Measurements from ENCODE around the gene XPR1. TPM values are rescaled to one million over a fixed set of nuclear protein-coding genes. Genes with fewer than 3 reads are reported as not detected.
A peak's percentile ranks its signal among the peaks of the same experiment; 100 is the strongest.
"Not testable (repeated sequence)": the region's sequence is repeated elsewhere in the genome, so short reads cannot be mapped to it uniquely, and the experiment has no call there.

XPR1 gene
- total RNA-seq, 1 donor from 2014 or later: 37.9 TPM

DNA sequence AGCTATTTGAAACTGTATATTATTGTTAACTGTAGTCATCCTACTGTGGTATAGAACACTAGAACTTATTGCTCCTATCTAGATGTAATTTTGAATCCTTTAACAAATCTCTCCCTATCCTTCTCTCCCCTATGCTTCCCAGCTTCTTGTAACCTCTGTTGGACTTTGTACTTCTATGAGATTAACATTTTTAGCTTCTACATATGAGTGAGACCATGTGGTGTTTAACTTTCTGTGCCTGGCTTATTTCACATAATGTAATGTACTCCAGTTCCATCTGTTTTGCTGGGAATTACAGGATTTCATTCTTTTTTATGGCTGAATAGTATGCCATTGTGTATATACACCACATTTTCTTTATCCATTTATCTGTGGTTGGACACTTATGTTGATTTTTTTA is 216.4 kb downstream of the XPR1 start:
- H3K27me3 Mint-ChIP-seq (ENCODE audit: low read depth): no peaks in the 10 kb centered on the region
- TF ChIP-seq, protein P1, sequence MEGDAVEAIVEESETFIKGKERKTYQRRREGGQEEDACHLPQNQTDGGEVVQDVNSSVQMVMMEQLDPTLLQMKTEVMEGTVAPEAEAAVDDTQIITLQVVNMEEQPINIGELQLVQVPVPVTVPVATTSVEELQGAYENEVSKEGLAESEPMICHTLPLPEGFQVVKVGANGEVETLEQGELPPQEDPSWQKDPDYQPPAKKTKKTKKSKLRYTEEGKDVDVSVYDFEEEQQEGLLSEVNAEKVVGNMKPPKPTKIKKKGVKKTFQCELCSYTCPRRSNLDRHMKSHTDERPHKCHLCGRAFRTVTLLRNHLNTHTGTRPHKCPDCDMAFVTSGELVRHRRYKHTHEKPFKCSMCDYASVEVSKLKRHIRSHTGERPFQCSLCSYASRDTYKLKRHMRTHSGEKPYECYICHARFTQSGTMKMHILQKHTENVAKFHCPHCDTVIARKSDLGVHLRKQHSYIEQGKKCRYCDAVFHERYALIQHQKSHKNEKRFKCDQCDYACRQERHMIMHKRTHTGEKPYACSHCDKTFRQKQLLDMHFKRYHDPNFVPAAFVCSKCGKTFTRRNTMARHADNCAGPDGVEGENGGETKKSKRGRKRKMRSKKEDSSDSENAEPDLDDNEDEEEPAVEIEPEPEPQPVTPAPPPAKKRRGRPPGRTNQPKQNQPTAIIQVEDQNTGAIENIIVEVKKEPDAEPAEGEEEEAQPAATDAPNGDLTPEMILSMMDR (IDR thresholded peaks at IDR 0.05; ENCODE audit: unreplicated experiment): no peak
- peaks cover 6% of the 10 kb centered on the region for H3K36me3 Mint-ChIP-seq
- H3K4me3 Mint-ChIP-seq: no peak overlapping the region
- H3K9me3 Mint-ChIP-seq: no peaks in the 10 kb centered on the region
- peaks cover 1% of the 10 kb centered on the region for H3K4me1 Mint-ChIP-seq
- no peak for DNase-seq (ENCODE audit: low spot score in 2 of 2, unreplicated experiment in 2 of 2)
- no peak overlapping the region for H3K27ac Mint-ChIP-seq

- H3K4me1 Mint-ChIP-seq: peaks cover 11% of the 10 kb centered on the region
These were observed 217.4 kb downstream of the XPR1 start for GRCh38 chr1:180849031-180849775.

GRCh38 chr1:180851995-180852887 is 220.4 kb downstream of the XPR1 start:
- Mint-ChIP-seq H3K4me1 (peaks cover 20% of the 10 kb centered on the region), H3K9me3 (no peaks in the 10 kb centered on the region), H3K27me3 (ENCODE audit: low read depth) (no peaks in the 10 kb centered on the region), H3K27ac (no peak overlapping the region), H3K36me3 (peaks cover 6% of the 10 kb centered on the region), H3K4me3 (no peak overlapping the region)
- DNase-seq (ENCODE audit: low spot score in 2 of 2, unreplicated experiment in 2 of 2): no peak
- TF ChIP-seq, protein P1 (IDR thresholded peaks at IDR 0.05; ENCODE audit: unreplicated experiment): no peak

More at GRCh38 chr1:180849031-180849775, 217.4 kb downstream of the XPR1 start:
- Mint-ChIP-seq H3K36me3 (peaks cover 6% of the 10 kb centered on the region), H3K9me3 (no peaks in the 10 kb centered on the region), H3K27ac (no peak overlapping the region), H3K4me3 (no peak overlapping the region), H3K27me3 (ENCODE audit: low read depth) (no peaks in the 10 kb centered on the region)
- TF ChIP-seq, protein P1 (IDR thresholded peaks at IDR 0.05; ENCODE audit: unreplicated experiment): no peak
- DNase-seq (ENCODE audit: low spot score in 2 of 2, unreplicated experiment in 2 of 2): no peak

GRCh38 chr1:180854001-180854400 is 222.2 kb downstream of the XPR1 start:
- Mint-ChIP-seq H3K4me3 (peak overlapping the region; percentile 15), H3K27ac (peak overlapping the region; percentile 83), H3K36me3 (peaks cover 6% of the 10 kb centered on the region), H3K9me3 (no peaks in the 10 kb centered on the region), H3K4me1 (peaks cover 20% of the 10 kb centered on the region), H3K27me3 (ENCODE audit: low read depth) (no peaks in the 10 kb centered on the region)
- TF ChIP-seq, protein P1 (IDR thresholded peaks at IDR 0.05; ENCODE audit: unreplicated experiment): no peak
- no peak for DNase-seq (ENCODE audit: low spot score in 2 of 2, unreplicated experiment in 2 of 2)

- peaks cover 20% of the 10 kb centered on the region for H3K4me1 Mint-ChIP-seq
- TF ChIP-seq, protein P1 (IDR thresholded peaks at IDR 0.05; ENCODE audit: unreplicated experiment): no peak
- H3K27ac Mint-ChIP-seq: peak overlapping the region; percentile 83
- no peak overlapping the region for H3K4me3 Mint-ChIP-seq
- no peak for DNase-seq (ENCODE audit: low spot score in 2 of 2, unreplicated experiment in 2 of 2)
- no peaks in the 10 kb centered on the region for H3K9me3 Mint-ChIP-seq
- peaks cover 6% of the 10 kb centered on the region for H3K36me3 Mint-ChIP-seq
- no peaks in the 10 kb centered on the region for H3K27me3 Mint-ChIP-seq (ENCODE audit: low read depth)
These were observed 222.6 kb downstream of the XPR1 start for GRCh38 chr1:180854456-180854855.

- H3K4me3 Mint-ChIP-seq: not testable (repeated sequence)
- peak overlapping the region; percentile 3 for H3K27ac Mint-ChIP-seq
These were observed 226.3 kb downstream of the XPR1 start for GRCh38 chr1:180857947-180858725.

More at GRCh38 chr1:180857947-180858725, 226.3 kb downstream of the XPR1 start:
- not testable (repeated sequence) for H3K27me3 Mint-ChIP-seq (ENCODE audit: low read depth); H3K9me3 Mint-ChIP-seq; DNase-seq (ENCODE audit: low spot score in 2 of 2, unreplicated experiment in 2 of 2); H3K36me3 Mint-ChIP-seq
- peaks cover 23% of the 10 kb centered on the region for H3K4me1 Mint-ChIP-seq
